ENCODE measurements around the gene CELF2.

Gene CELF2

DNA sequence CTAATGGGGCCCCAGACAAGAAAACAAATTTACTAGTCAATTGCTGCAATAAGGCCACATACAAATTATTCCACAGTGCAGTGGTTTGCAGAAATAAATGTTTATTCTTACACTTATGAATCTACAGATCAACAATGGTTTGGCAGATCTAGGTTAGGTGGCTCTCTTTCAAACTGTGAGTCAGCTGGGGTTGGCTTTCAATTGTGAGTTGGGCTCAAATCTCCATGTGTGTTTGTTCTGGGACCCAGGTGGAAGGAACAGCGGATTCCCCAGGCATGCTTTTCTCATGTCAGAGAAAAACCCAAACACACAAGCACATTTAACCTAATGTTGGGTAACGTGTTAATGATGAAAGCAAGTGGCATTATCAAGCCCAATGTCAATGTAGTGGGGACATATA lies 25.6 kb upstream of the CELF2 start:
- CTCF ChIA-PET, result interaction anchor here (0.8 to 1.1 kb wide), 2 partner anchors 9 to 22 kb away, joined by 3 to 4 read pairs; no protein-coding TSS in a partner anchor
- POLR2A ChIA-PET, result no interaction called here
- H3K9me3 ChIP-seq (ENCODE audit: control insufficient read depth, insufficient read depth, low read depth, low read length), result no peaks in the 10 kb centered on the region
- no peak overlapping the region for H3K27ac ChIP-seq (ENCODE audit: extremely low read depth, low read depth, low read length)
- H3K4me1 ChIP-seq (ENCODE audit: control insufficient read depth, insufficient read depth, low read length), result peaks cover 11% of the 10 kb centered on the region
- H3K36me3 ChIP-seq (ENCODE audit: control insufficient read depth in 2 of 2, insufficient read depth in 1 of 2, low read length in 2 of 2), result no peaks in the 10 kb centered on the region
- H3K4me3 ChIP-seq (ENCODE audit: low read depth, low read length), result no peak overlapping the region
- no peak for TF ChIP-seq ZNF664 (tag by site-specific recombination; IDR thresholded peaks at IDR 0.05)
- TF ChIP-seq ZNF416 (tag by site-specific recombination; IDR thresholded peaks at IDR 0.05), result no peak
- no peak for TF ChIP-seq ZNF610 (tag by site-specific recombination; IDR thresholded peaks at IDR 0.05; ENCODE audit: borderline replicate concordance)
- TF ChIP-seq ZSCAN16 (tag by site-specific recombination; IDR thresholded peaks at IDR 0.05), result no peak
- TF ChIP-seq ZNF792 (tag by site-specific recombination; IDR thresholded peaks at IDR 0.05), result no peak
- no peak for TF ChIP-seq MEIS1 (CRISPR knock-in tag; IDR thresholded peaks at IDR 0.05; ENCODE audit: borderline replicate concordance)
- TF ChIP-seq ZNF560 (tag by site-specific recombination; IDR thresholded peaks at IDR 0.05; ENCODE audit: borderline replicate concordance), result no peak

DNA sequence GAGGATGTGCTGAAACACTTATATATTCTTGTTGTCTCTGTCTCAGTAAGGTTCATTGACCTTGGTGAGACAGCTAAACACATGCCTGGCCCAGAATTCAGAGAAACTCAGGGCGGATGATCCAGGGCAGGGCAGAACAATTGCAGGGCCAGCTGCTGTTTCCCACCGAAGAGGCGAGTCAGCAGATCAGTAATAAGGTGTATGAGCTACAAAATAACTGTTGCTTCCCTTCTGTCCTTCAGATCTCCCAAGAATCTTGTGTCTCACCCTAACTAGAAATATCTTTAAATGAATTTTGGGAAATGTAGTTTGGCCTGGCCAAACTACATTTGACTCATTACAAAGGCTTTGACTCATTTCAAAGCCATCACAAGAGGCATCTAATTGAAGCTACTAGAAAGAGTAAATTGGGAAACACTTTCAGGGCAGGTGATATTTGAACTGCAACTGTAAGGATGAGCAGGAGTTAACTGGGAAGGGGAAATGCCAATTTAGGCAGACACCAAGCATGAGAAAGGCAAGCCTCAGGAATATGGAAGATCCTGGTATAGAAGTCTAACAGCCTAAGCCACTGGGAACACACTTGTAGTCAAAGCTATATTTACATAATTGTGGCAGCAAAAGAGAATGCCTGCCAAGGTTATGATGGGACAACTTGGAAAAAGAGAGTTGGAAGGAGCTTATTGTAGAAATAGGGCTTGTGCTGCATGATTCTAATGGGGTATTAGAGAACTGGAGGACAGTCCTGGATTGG lies 24.5 kb upstream of the CELF2 start:
- H3K27ac ChIP-seq (ENCODE audit: extremely low read depth, low read depth, low read length), result no peak overlapping the region
- TF ChIP-seq ZNF768 (tag by site-specific recombination; IDR thresholded peaks at IDR 0.05) (no peak), YY1 (tag by site-specific recombination; IDR thresholded peaks at IDR 0.05) (no peak), ZNF621 (tag by site-specific recombination; IDR thresholded peaks at IDR 0.05) (no peak), SP2 (tag by site-specific recombination; IDR thresholded peaks at IDR 0.05) (no peak), ZNF404 (tag by site-specific recombination; IDR thresholded peaks at IDR 0.05) (no peak), SP7 (tag by site-specific recombination; IDR thresholded peaks at IDR 0.05) (no peak), ZNF623 (tag by site-specific recombination; IDR thresholded peaks at IDR 0.05) (no peak), WT1 (tag by site-specific recombination; IDR thresholded peaks at IDR 0.05) (no peak), ZNF138 (tag by site-specific recombination; IDR thresholded peaks at IDR 0.05; ENCODE audit: borderline replicate concordance) (no peak), GLIS1 (tag by site-specific recombination; IDR thresholded peaks at IDR 0.05) (no peak), ZNF274 (IDR thresholded peaks at IDR 0.05; ENCODE audit: low read length) (no peak), ZNF274 (tag by site-specific recombination; IDR thresholded peaks at IDR 0.05; ENCODE audit: borderline replicate concordance) (no peak), ZNF785 (tag by site-specific recombination; IDR thresholded peaks at IDR 0.05) (no peak), ZNF350 (tag by site-specific recombination; IDR thresholded peaks at IDR 0.05) (no peak), HOXD13 (CRISPR knock-in tag; IDR thresholded peaks at IDR 0.05; ENCODE audit: borderline replicate concordance) (no peak), ZNF184 (tag by site-specific recombination; IDR thresholded peaks at IDR 0.05) (no peak), ZNF16 (tag by site-specific recombination; IDR thresholded peaks at IDR 0.05; ENCODE audit: low read depth) (no peak), ZNF302 (tag by site-specific recombination; IDR thresholded peaks at IDR 0.05; ENCODE audit: low read depth) (no peak)
- TF ChIP-seq, protein P1, sequence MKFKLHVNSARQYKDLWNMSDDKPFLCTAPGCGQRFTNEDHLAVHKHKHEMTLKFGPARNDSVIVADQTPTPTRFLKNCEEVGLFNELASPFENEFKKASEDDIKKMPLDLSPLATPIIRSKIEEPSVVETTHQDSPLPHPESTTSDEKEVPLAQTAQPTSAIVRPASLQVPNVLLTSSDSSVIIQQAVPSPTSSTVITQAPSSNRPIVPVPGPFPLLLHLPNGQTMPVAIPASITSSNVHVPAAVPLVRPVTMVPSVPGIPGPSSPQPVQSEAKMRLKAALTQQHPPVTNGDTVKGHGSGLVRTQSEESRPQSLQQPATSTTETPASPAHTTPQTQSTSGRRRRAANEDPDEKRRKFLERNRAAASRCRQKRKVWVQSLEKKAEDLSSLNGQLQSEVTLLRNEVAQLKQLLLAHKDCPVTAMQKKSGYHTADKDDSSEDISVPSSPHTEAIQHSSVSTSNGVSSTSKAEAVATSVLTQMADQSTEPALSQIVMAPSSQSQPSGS (tag by site-specific recombination; IDR thresholded peaks at IDR 0.05; ENCODE audit: low read depth), result no peak
- TF ChIP-seq, protein P2, sequence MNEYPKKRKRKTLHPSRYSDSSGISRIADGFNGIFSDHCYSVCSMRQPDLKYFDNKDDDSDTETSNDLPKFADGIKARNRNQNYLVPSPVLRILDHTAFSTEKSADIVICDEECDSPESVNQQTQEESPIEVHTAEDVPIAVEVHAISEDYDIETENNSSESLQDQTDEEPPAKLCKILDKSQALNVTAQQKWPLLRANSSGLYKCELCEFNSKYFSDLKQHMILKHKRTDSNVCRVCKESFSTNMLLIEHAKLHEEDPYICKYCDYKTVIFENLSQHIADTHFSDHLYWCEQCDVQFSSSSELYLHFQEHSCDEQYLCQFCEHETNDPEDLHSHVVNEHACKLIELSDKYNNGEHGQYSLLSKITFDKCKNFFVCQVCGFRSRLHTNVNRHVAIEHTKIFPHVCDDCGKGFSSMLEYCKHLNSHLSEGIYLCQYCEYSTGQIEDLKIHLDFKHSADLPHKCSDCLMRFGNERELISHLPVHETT (tag by site-specific recombination; IDR thresholded peaks at IDR 0.05), result no peak
- TF ChIP-seq, protein P3, sequence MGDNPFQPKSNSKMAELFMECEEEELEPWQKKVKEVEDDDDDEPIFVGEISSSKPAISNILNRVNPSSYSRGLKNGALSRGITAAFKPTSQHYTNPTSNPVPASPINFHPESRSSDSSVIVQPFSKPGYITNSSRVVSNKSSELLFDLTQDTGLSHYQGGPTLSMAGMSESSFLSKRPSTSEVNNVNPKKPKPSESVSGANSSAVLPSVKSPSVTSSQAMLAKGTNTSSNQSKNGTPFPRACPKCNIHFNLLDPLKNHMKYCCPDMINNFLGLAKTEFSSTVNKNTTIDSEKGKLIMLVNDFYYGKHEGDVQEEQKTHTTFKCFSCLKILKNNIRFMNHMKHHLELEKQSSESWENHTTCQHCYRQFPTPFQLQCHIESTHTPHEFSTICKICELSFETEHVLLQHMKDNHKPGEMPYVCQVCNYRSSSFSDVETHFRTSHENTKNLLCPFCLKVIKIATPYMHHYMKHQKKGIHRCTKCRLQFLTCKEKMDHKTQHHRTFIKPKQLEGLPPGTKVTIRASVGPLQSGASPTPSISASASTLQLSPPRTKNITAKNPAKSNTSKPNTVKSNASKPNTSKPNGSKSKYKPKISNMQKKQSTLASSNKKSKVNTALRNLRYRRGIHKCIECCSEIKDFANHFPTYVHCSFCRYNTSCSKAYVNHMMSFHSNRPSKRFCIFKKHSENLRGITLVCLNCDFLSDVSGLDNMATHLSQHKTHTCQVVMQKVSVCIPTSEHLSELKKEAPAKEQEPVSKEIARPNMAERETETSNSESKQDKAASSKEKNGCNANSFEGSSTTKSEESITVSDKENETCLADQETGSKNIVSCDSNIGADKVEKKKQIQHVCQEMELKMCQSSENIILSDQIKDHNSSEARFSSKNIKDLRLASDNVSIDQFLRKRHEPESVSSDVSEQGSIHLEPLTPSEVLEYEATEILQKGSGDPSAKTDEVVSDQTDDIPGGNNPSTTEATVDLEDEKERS (tag by site-specific recombination; IDR thresholded peaks at IDR 0.05), result no peak
- CTCF ChIA-PET, result interaction anchor here (0.7 to 1.1 kb wide), 2 partner anchors 12 to 350 kb away, joined by 3 to 5 read pairs; no protein-coding TSS in a partner anchor
- H3K9me3 ChIP-seq (ENCODE audit: control insufficient read depth, insufficient read depth, low read depth, low read length), result no peaks in the 10 kb centered on the region
- H3K4me3 ChIP-seq (ENCODE audit: low read depth, low read length), result no peak overlapping the region
- H3K4me1 ChIP-seq (ENCODE audit: control insufficient read depth, insufficient read depth, low read length), result peaks cover 11% of the 10 kb centered on the region
- H3K36me3 ChIP-seq (ENCODE audit: control insufficient read depth in 2 of 2, insufficient read depth in 1 of 2, low read length in 2 of 2), result no peaks in the 10 kb centered on the region
- POLR2A ChIA-PET, result interaction anchor here (0.8 kb wide), 1 partner anchor 9 kb away, joined by 3 read pairs; no protein-coding TSS in a partner anchor
